ENCODE data around the gene FBXW11. TPM values are rescaled to one million over a fixed set of nuclear protein-coding genes. Genes with fewer than 3 reads are reported as not detected.
"Not testable (repeated sequence)": the region's sequence is repeated elsewhere in the genome, so short reads cannot be mapped to it uniquely, and the experiment has no call there.

FBXW11 gene
- polyA plus RNA-seq, 12 donors = 35.7 to 42.9 (median 39.0) TPM; not detected in 1

DNA sequence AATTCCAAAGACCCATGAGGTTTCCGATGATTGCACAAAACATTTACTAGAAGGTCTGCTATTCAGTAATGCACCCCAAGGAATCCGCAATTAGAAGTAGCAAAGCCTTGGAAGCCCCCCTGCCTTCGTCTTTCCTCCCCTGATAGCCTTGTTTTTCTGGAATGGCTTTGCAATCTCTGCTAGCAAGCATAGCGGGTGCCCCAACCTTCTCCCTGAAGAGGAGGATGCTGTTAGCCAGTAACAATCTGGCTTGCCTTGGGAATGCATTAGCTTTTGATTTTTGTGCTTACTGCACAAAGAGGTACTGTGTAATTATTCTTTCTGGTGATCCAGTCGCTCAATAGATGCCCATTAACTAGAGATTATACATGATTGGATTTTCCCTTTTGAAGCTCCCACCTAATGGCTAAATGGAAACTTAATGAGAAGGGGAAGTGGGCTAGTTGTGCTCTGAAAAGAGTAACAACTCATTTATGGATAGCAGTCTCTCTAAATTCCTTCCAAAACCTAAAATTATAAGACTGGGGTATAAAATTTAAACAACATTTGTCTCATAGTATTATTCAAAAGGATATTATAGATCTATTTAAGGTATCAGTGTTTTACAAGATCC, 91.6 kb downstream of the FBXW11 start:
- DNase-seq = no peak

- DNase-seq = no peak
Observed at GRCh38 chr5:171913987-171914273, 92.5 kb downstream of the FBXW11 start.

DNA sequence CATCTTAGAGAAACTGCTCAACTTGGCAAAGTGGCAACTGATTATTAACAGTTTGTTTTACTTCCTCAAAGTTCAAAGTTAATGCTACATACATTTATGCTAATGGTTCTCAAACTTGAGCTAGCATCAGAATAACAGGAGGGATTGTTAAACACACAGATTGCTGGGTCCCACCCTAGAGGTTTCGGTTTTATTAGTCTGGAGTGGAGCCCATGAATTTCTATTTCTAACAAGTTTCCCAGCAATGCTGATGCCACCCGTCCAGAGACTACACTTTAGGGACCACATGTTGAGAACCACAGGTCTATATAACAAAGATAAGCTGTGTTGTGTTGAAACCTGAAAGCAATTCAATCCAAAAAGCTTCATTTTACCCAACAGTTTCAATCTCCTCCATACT, 95.3 kb downstream of the FBXW11 start:
- DNase-seq = no peak

- DNase-seq = no peak
Observed at GRCh38 chr5:171908638-171909037, 97.8 kb downstream of the FBXW11 start.

DNA sequence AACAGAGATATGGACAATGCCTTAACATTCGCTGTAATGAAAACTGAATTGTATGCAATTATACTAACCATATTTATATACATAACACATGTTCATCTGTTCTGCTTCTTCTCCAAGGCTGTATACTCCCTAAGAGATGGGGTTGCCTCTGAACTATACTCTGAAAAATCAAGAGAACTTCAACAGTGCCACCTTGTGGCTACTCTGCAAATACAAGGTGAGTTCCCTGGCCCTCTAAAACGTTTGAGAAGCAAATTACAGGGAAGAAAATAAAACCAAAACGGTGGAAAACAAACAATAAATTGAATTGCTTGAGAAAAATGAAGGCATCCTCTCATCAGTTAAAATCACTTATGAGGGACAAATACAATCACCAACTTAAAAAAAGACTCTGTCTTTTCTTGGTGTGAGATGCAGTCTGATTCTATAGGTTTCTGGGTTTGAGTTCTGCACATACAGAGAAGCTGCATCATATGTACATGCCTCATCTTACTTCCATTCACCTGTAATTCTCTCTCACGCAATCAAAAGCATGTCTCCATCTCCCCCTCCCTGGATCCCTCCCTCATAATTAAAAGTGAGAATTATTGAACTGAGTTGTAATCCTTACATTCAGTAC, 98.6 kb downstream of the FBXW11 start:
- DNase-seq = peak; percentile 78

GRCh38 chr5:171906703-171907590, 99.5 kb downstream of the FBXW11 start:
- no peak for DNase-seq

GRCh38 chr5:171906066-171906570, 100.3 kb downstream of the FBXW11 start:
- no peak for DNase-seq

- DNase-seq = no peak
Observed at GRCh38 chr5:171904886-171905285, 101.6 kb downstream of the FBXW11 start.

DNA sequence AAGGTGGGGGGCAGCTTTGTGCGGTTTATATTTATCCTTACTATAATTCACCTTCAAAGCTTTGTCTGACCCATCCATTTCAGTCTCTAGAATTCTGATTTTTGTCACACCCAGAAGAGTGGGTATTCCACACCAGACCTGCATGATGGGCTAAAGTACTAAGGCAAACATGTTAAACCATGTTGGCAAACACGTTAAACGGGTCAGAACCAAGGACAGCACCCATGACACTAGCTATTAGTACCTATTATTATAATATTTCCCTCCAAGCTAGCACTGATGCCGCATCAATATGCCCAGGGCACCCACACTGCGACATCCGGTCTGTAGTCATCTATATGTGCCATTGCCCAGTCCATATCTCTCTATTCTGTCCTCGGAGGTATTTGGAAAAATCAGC, 104.7 kb downstream of the FBXW11 start:
- DNase-seq = no peak

DNA sequence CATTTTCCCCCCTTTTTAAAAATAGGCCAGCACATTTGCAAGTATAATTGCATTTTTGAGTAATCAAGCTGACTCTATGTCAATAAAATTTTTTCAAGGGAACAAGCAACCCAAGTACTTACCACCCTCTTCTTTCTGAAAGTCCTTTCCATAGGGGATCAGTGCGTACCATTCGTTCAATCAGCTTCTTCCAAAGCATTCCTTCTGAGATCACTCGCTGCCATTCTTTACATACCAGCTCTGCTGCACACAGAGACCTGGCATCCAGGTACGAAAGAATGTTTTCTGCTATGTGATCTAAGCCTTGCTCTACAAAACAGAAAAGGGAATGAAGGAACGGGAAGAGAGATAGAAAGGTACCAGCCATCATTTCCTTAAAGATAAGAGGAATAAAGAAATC, 106.6 kb downstream of the FBXW11 start:
- DNase-seq = no peak

GRCh38 chr5:171898879-171899278, 107.6 kb downstream of the FBXW11 start:
- no peak for DNase-seq

- no peak for DNase-seq
Observed at GRCh38 chr5:171898386-171898785, 108.1 kb downstream of the FBXW11 start.

- DNase-seq = no peak
Observed at GRCh38 chr5:171897231-171897630, 109.2 kb downstream of the FBXW11 start.

- peak; percentile 26 for DNase-seq
Observed at GRCh38 chr5:171895081-171895480, 111.4 kb downstream of the FBXW11 start.

GRCh38 chr5:171893290-171893886, 113.0 kb downstream of the FBXW11 start:
- peak; percentile 42 for DNase-seq

DNA sequence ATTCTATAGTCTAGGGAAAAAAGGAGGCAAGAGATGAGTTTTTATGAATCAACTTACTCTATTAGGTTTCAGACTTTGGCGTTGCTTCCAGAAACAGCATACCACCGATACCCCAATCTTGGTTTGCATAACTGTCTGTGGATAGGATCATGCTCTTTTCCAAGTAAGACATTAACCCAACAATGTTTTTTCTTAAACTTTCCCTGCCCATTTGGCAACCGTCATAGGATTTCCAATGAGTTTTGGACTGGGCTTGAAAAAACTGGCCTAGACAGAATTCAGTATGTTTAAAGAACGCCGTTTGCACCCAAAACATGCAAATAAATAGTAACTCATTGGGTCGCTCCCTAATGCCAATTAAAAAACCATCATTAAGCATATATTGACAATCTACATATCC, 114.8 kb downstream of the FBXW11 start:
- no peak for DNase-seq

DNA sequence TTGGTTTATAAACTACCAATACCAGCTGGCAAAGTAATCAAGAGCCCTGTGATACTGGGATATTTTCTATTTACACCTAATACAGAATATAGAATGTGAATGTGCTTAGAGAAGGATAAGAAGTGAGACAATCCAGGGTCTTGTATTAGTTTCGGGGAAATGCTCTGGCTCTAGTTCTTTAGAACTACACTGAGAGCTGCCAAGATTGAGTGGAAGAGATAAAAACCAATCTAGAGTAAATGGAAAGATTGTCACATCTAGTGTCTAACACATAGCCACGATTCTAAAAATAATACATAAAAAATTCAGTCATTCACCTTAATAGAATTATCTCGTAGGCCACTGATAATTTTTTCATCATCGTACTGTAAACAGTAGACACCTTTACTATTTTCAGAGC, 115.3 kb downstream of the FBXW11 start:
- DNase-seq = no peak

DNA sequence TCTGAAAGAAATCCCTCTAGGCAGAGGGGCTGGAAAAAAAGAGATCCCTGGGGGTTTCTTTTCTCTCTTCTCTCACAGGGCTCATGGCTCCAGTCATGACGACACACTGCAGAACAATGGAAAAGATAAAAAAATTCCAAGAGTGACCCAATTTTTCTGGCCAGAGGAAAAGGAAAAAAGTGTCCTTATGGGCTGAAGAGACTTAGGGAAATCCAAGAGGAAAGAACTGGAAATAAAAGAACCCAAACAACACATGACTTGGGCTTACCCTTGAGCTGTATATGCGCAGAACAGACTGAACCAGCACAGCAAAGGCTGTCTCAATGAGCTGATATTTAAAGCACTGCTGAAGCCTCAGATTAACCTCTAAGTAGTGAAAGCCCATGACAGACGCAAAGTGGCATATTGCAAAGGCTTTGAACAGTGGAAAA, 118.4 kb downstream of the FBXW11 start:
- peak; percentile 37 for DNase-seq

DNA sequence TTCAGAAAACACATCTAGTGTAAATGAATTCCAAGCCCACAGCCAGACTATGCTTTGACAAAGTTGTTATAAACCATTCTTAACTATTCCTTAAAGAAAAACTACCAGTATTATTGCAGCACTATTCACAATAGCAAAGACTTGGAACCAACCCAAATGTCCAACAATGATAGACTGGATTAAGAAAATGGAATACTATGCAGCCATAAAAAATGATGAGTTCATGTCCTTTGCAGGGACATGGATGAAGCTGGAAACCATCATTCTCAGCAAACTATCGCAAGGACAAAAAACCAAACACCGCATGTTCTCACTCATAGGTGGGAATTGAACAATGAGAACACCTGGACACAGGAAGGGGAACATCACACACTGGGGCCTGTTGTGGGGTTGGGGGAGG, 120.4 kb downstream of the FBXW11 start:
- DNase-seq = not testable (repeated sequence)

GRCh38 chr5:171882118-171882517, 124.3 kb downstream of the FBXW11 start:
- no peak for DNase-seq

DNA sequence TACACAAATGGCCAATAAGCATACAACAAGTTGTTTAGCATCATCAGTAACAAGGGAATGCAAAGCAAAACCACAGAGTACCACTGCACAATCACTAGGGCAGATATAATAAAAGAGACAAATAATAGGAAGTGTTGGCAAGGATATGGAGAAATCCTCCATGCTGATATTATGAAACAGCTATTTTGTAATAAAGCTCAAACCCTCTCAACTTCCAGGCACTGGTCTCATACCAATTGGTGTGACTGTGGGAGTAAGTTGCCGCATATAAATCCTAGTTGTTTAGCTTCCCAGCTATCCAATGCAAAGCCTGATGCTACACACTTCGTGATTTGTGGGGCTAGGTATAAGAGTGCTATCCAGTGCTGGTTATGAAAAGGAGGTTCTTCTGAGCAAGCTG, 132.2 kb downstream of the FBXW11 start:
- no peak for DNase-seq

GRCh38 chr5:171872666-171873065, 133.8 kb downstream of the FBXW11 start:
- no peak for DNase-seq

Measured in muscle of arm (tissue), 12 donors.